K562 (cell line): ENCODE results near the gene NFAM1.

ENCODE experiments used
- NFIC ChIP-seq: fragments of 450-650 bp; IDR thresholded peaks from 2 replicates; pipeline ENCODE4 v1.6.1; 2017; ENCODE audit warnings: mild to moderate bottlenecking, inconsistent platforms
- NFYB ChIP-seq: IDR thresholded peaks from 2 replicates; pipeline ENCODE4 v1.6.1; 2011; ENCODE audit warnings: mild to moderate bottlenecking, moderate library complexity; ENCODE audit not compliant: insufficient read length; ENCODE audit errors: extremely low read depth
- TF ChIP-seq, protein P1 (sequence below), 3 experiments: IDR thresholded peaks in 2 of 3; conservative IDR thresholded peaks in 1 of 3; 2 replicates each; pipeline ENCODE4 v1.5.1; 2011 to 2012; ENCODE audit warnings: low read length in 3 of 3, mild to moderate bottlenecking in 3 of 3, control low read depth in 2 of 3, improper control_type of control experiment in 1 of 3, inconsistent platforms in 1 of 3, low read depth in 1 of 3, mixed read lengths in 1 of 3, moderate library complexity in 1 of 3; ENCODE audit not compliant: insufficient read depth in 2 of 3

DNA sequence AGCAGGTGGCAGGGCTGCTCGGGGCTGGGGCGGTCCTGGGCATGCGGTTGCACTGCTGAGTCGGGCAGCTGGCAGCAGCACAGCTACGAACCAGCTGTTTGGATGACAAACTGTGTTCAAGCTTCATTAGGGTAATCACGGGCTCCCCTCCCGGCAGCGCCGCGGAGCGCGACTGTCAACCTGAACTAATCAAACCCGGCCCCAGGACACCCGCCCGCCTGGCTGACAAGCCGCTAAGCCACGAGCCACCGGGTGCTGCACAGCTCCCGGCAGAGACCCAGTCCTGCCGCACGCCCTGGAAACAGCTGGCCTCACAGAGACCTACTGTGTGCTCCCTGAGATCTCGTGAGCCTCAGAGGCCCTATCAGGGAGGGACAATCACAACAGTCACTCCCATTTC lies 101.2 kb downstream of the NFAM1 start:
- TF ChIP-seq NFIC (no peak), NFYB (no peak)
- TF ChIP-seq, protein P1, sequence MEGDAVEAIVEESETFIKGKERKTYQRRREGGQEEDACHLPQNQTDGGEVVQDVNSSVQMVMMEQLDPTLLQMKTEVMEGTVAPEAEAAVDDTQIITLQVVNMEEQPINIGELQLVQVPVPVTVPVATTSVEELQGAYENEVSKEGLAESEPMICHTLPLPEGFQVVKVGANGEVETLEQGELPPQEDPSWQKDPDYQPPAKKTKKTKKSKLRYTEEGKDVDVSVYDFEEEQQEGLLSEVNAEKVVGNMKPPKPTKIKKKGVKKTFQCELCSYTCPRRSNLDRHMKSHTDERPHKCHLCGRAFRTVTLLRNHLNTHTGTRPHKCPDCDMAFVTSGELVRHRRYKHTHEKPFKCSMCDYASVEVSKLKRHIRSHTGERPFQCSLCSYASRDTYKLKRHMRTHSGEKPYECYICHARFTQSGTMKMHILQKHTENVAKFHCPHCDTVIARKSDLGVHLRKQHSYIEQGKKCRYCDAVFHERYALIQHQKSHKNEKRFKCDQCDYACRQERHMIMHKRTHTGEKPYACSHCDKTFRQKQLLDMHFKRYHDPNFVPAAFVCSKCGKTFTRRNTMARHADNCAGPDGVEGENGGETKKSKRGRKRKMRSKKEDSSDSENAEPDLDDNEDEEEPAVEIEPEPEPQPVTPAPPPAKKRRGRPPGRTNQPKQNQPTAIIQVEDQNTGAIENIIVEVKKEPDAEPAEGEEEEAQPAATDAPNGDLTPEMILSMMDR (IDR thresholded peaks at IDR 0.05 in 2 of 3, conservative IDR thresholded peaks at IDR 0.05 in 1 of 3; ENCODE audit: insufficient read depth in 2 of 3, low read depth in 1 of 3, low read length in 3 of 3) = no peak
